Gastrocnemius medialis (tissue), 4 donors: ENCODE data around the gene FAM229A. TPM values are rescaled to one million over a fixed set of nuclear protein-coding genes. Genes with fewer than 3 reads are reported as not detected.

ENCODE experiments used
- ATAC-seq, 2 donors: fragments of 150-250 bp; one replicate each; pipeline ENCODE4 v1.9.1; 2016
- DNase-seq, 2 donors: peaks; one replicate each; pipeline ENCODE4 v3.0.0-alpha.2; 2019
- H3K27ac ChIP-seq, 4 donors: fragments of 200-600 bp; sonication (generic); 1 replicate in 1 of 4; 2 replicates in 3 of 4; pipeline ENCODE4 v1.5.1; 2016 to 2018; ENCODE audit warnings: mild to moderate bottlenecking in 2 of 4, moderate library complexity in 1 of 4
- H3K27me3 ChIP-seq, 3 donors: fragments of 200-600 bp; sonication (generic) in 2 of 3; 1 replicate in 1 of 3; 2 replicates in 2 of 3; pipeline versions ENCODE4 v1.5.1 to v1.6.0; 2016 to 2019; ENCODE audit warnings: mild to moderate bottlenecking in 1 of 3, moderate library complexity in 1 of 3
- H3K36me3 ChIP-seq, 2 donors: fragments of 200-600 bp; sonication (generic) in 1 of 2; one replicate each; pipeline ENCODE4 v1.5.1; 2017 to 2018
- H3K4me1 ChIP-seq, 2 donors: fragments of 200-600 bp; sonication (generic) in 1 of 2; one replicate each; pipeline ENCODE4 v1.5.1; 2016 to 2017; ENCODE audit warnings: mild to moderate bottlenecking in 2 of 2
- H3K4me3 ChIP-seq, 4 donors: fragments of 200-600 bp; sonication (generic) in 3 of 4; 1 replicate in 1 of 4; 2 replicates in 3 of 4; pipeline ENCODE4 v1.5.1; 2016 to 2019; ENCODE audit warnings: mild to moderate bottlenecking in 2 of 4
- H3K9me3 ChIP-seq, 3 donors: fragments of 200-600 bp; sonication (generic) in 2 of 3; 1 replicate in 1 of 3; 2 replicates in 2 of 3; pipeline ENCODE4 v1.5.1; 2016 to 2019
- POLR2A ChIP-seq, 2 donors: fragments of 450-650 bp; IDR thresholded peaks; one replicate each; pipeline ENCODE4 v1.6.1; 2017; ENCODE audit warnings: antibody characterized with exemption in 2 of 2, mild to moderate bottlenecking in 2 of 2, moderate library complexity in 2 of 2
- in situ Hi-C, 4 donors: fragments of 200-750 bp; cut with MboI; loops; one replicate each; pipeline versions ENCODE4 v1.15.0 to v1.8.0; 2017; ENCODE audit warnings: low sequenced_read_pairs in 4 of 4
- intact Hi-C: fragments of 100-400 bp; cut with DNase I; formaldehyde crosslinking; loops from one replicate; pipeline ENCODE4 v1.15.1; 2023; ENCODE audit warnings: low total_unique reads
- total RNA-seq, 4 donors: library from RNA; depleted of rRNA; stranded (reverse); fragments of >200 nt; gene quantifications; one replicate each; pipeline versions ENCODE4 v1.1.0 to v1.2.3, GENCODE V29; 2016
- TF ChIP-seq, protein P1 (sequence below), 5 experiments: fragments of 450-650 bp in 3 of 5; fragments of 200-600 bp in 2 of 5; sonication (generic) in 2 of 5; IDR thresholded peaks in 4 of 5; conservative IDR thresholded peaks in 1 of 5; 1 replicate in 4 of 5; 2 replicates in 1 of 5; pipeline ENCODE4 v1.5.1; 2016 to 2019; ENCODE audit warnings: antibody characterized with exemption in 5 of 5, mild to moderate bottlenecking in 3 of 5, moderate library complexity in 3 of 5

The FAM229A gene, protein sequence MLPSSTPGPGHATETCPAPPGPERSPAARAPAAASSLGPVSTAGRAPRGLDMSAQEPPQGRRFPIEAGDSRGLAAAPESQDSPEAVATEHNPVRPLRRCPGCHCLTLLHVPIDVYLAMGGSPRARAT
- total RNA-seq, result 10 to 100 TPM in 1 of 4 donors, 1 to 10 TPM in 2, under 1 TPM in 1; 0.81 to 13.4 (median 2.0) TPM

DNA sequence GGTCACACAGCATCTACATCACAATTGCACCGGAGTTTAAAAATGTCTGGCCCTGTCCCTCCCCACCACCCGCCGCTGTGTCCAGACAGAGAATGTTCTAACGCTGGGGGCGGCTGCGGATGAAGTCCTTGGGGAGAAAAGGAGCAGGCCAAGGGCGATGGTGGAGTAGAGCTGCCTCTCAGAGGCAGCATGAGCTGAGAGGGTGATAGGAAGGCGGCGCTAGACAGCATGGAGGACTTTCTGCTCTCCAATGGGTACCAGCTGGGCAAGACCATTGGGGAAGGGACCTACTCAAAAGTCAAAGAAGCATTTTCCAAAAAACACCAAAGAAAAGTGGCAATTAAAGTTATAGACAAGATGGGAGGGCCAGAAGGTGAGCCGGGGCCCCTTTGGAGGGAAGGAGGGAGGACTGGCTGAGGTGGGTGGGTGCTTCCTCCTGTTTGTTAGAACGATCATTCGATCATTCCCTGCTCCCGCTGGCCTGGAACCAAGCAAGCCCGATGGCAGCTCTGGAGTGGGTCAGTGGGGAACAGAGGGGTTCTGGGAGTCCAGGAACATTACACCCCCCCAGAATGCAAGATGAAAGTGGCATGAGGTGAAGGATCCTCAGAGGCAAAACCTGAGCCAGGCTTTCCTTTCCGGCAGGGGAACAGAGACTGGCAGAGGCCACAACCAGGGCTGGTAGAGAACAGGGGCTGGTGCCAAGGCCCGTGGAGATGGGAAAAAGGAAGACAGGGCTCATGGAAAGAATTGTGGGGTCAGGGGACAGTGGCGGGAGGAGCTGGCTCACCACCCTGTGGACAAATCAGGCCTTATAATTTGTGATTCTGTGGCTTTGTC is at the start of gene FAM229A, which contains the start of gene TSSK3:
FAM229A (minus strand) TSS at position 12 of the 840 bp plus-strand sequence. CDS start 394 bp downstream, outside the sequence.
TSSK3 (plus strand) TSS at position 66 of the 840 bp plus-strand sequence; CDS start at position 229, 163 bp downstream.
- peaks cover 12% of the 10 kb centered on the region in 2 donors for H3K4me1 ChIP-seq
- DNase-seq (no peak), ATAC-seq (no peak)
- TF ChIP-seq, protein P1, sequence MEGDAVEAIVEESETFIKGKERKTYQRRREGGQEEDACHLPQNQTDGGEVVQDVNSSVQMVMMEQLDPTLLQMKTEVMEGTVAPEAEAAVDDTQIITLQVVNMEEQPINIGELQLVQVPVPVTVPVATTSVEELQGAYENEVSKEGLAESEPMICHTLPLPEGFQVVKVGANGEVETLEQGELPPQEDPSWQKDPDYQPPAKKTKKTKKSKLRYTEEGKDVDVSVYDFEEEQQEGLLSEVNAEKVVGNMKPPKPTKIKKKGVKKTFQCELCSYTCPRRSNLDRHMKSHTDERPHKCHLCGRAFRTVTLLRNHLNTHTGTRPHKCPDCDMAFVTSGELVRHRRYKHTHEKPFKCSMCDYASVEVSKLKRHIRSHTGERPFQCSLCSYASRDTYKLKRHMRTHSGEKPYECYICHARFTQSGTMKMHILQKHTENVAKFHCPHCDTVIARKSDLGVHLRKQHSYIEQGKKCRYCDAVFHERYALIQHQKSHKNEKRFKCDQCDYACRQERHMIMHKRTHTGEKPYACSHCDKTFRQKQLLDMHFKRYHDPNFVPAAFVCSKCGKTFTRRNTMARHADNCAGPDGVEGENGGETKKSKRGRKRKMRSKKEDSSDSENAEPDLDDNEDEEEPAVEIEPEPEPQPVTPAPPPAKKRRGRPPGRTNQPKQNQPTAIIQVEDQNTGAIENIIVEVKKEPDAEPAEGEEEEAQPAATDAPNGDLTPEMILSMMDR (IDR thresholded peaks at IDR 0.05 in 4 of 5, conservative IDR thresholded peaks at IDR 0.05 in 1 of 5), result peak in 1 of 5 experiments; percentile 1
- no peak for TF ChIP-seq POLR2A (IDR thresholded peaks at IDR 0.05)
- peaks cover 0 to 44% of the 10 kb centered on the region in 2 donors for H3K36me3 ChIP-seq
- no peaks in the 10 kb centered on the region for H3K27me3 ChIP-seq
- intact Hi-C loops (loop anchor here (1.0 kb wide), 1 partner anchor 27 kb away; no protein-coding TSS in a partner anchor), in situ Hi-C loops (no loop called here)
- peak within 1 kb of the TSS; percentile 41 to 54 (median 49) for H3K4me3 ChIP-seq
- H3K27ac ChIP-seq, result no peak within 1 kb of the TSS
- H3K9me3 ChIP-seq, result no peaks in the 10 kb centered on the region

DNA sequence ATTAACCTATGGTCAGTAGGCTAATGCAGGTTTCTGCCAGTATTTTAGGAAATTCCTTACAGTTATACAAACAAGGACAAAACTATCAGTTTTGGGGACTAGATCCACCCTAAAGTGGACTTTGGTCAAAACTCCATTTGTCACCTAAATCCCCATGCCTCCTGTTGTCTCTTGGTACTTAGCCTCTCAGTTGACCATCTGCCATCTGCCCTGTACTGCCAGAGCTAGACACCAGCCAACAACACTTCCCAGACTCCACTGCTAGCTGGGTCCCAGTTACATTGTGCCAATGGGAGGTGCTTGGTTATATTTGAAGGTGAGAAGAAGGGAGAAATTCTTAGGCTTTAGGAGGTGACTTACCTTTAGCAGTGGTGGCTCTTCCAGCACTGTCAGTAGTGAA is 49.0 kb upstream of the FAM229A start:
- Histone ChIP-seq H3K36me3 (no peaks in the 10 kb centered on the region), H3K4me1 (no peaks in the 10 kb centered on the region), H3K27ac (no peak overlapping the region), H3K9me3 (no peaks in the 10 kb centered on the region), H3K4me3 (no peak overlapping the region), H3K27me3 (no peaks in the 10 kb centered on the region)
- intact Hi-C loops, result no loop called here
- in situ Hi-C loops, result no loop called here
- DNase-seq, result no peak
- TF ChIP-seq, protein P1 (IDR thresholded peaks at IDR 0.05 in 4 of 5, conservative IDR thresholded peaks at IDR 0.05 in 1 of 5), result no peak
- no peak for TF ChIP-seq POLR2A (IDR thresholded peaks at IDR 0.05)
- ATAC-seq, result no peak

DNA sequence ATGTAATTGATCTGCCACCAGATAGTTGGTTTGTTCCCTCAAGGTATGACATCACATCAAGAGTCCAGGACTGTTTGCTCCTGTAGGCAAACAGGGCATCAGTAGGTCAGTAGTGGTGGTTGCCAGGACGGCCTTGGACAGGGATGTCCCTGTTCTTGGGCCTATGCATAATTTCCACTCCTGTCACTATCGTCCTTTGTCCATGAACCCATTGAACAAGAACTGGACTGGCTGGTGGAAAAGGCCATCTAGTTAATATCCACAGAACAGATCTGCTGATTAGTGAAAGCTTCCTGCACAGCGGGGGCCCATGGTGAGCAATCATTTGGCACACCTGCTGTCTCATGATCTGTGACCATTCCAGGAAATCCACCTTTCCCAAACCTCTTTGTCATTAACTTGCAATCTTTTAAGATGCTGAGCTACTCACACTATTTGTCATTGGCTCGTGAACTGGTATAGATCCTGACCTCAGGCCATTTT is 44.4 kb upstream of the FAM229A start:
- in situ Hi-C loops (no loop called here), intact Hi-C loops (no loop called here)
- no peak for TF ChIP-seq POLR2A (IDR thresholded peaks at IDR 0.05)
- TF ChIP-seq, protein P1 (IDR thresholded peaks at IDR 0.05 in 4 of 5, conservative IDR thresholded peaks at IDR 0.05 in 1 of 5), result no peak
- DNase-seq (no peak), ATAC-seq (no peak)
- H3K9me3 ChIP-seq, result no peaks in the 10 kb centered on the region
- no peak overlapping the region for H3K4me3 ChIP-seq
- H3K27ac ChIP-seq, result no peak overlapping the region
- H3K4me1 ChIP-seq, result no peaks in the 10 kb centered on the region
- H3K27me3 ChIP-seq, result no peaks in the 10 kb centered on the region
- H3K36me3 ChIP-seq, result no peaks in the 10 kb centered on the region

DNA sequence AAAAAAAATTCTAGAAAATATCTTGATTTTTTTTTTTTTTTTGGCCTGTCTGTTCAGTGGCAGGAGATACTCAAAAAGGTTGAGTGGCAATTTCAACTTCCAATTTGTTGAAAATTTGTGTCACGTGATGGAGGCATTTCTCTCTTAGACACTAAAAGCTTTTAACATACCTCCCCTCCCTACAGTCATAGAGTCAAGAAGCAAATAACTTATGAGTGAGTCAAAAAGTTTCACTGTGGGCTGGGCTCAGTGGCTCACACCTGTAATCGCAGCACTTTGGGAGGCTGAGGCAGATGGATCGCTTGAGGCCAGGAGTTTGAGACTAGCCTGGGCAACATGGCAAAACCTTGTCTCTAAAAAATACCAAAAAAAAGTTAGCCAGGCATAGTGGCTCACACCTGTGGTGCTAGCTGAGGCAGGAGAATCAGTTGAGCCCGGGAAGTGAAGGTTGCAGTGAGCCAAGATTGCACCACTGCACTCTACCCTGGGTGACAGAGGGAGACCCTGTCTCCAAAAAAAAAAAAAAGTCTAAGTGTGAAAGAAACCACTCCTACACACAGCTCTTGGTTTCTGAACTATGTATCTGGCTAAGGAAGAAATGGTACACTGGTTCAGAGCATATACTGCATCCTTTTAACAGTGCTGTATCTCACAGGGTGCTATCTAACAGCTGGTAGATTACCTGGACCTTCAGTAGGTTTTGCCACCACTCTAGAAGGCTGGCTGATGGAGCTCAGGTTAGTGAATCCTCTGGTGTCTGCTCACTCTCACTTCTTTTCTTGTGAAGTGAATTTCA is 43.6 kb upstream of the FAM229A start:
- intact Hi-C loops, result no loop called here
- TF ChIP-seq, protein P1 (IDR thresholded peaks at IDR 0.05 in 4 of 5, conservative IDR thresholded peaks at IDR 0.05 in 1 of 5), result no peak
- TF ChIP-seq POLR2A (IDR thresholded peaks at IDR 0.05), result no peak
- in situ Hi-C loops, result no loop called here
- no peaks in the 10 kb centered on the region for H3K4me1 ChIP-seq
- no peaks in the 10 kb centered on the region for H3K36me3 ChIP-seq
- no peak overlapping the region for H3K27ac ChIP-seq
- H3K9me3 ChIP-seq, result no peaks in the 10 kb centered on the region
- H3K27me3 ChIP-seq, result no peaks in the 10 kb centered on the region
- no peak for DNase-seq
- H3K4me3 ChIP-seq, result no peak overlapping the region
- ATAC-seq, result no peak
